Femur (tissue), 1 donor: ENCODE data around the gene RARG.
"Not testable (repeated sequence)": the region's sequence is repeated elsewhere in the genome, so short reads cannot be mapped to it uniquely, and the experiment has no call there.

Experiments used
- DNase-seq: peaks from one replicate; pipeline ENCODE4 v3.0.0-alpha.2; 2017

RARG gene

DNA sequence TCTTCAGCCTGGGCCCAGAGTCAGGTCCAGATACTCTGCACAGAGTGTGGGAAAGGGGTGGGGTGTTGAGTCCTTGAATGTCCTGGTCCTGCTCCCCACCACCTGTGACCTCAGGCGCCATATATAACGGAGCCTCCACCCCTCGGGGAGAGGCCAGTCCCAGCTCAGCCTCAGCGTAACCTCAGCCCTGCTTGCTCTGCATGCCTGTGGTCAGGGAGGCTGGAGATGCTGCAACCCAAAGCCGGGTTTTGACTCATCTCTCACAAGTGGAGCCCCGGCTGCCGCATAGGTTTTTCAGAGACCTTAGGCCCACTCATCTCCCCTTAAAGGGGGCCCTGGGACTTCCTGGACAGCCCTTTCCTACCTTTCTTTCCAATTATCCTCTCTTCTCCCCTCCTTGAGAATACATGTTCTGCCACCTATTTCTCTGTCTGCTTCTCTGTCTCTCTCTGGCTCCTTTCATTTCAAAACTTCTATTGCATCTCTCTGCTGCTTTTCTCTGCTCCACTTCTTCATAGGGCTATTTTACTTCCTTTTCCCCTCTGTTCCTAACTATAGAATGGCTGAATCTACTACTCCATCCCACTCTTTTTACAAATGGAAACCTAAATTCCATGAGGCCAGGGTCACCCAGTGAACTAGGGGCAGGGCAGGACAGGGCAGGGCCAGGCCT lies 26.1 kb downstream of the RARG start:
- DNase-seq: peak; percentile 72

DNA sequence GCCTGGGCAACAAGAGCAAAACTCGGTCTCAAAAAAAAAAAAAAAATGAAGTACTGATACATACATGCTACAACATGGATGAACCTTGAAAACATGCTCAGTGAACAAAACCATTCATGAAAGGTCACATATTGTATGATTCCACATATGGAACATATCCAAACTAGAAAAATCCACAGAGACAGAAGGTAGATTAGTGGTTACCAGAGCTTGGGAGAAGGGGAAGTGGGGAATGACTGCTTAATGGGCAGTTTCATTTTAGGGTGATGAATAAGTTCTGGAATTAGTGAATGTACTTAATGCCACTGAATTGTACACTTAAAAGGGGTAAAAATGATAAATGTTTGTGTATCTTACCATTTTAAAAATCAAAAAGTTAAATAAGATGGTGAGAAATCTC lies 27.7 kb downstream of the RARG start:
- no peak for DNase-seq

DNA sequence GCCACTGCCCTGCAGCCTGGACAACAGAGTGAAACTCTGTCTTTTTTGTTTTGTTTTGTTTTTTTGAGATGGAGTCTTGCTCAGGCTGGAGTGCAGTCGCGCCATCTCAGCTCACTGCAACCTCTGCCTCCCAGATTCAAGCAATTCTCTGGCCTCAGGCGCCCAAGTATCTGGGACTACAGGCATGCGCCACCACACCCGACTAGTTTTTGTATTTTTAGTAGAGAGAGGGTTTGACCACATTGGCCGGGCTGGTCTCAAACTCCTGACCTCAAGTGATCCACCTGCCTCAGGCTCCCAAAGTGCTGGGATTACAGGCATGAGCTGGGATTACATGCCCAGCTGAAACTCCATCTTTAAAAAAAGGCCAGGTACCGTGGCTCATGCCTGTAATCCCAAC lies 29.7 kb downstream of the RARG start:
- DNase-seq: not testable (repeated sequence)

DNA sequence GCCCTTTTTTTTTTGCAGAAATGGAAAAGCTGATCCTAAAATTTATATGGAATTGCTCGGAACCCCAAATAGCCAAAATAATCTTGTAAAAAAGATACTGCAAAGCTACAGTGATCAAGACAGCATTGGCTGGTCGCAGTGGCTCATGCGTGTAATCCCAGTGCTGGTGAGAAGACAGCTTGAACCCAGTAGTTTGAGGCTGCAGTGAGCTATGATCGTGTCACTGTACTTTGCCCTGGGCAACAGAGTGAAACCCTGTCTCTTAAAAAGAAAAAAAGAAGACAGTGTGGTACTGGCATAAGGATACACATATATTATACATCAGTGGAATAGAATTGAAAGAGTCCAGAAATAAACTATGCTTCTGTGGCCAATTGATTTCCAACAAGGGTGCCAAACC lies 30.4 kb downstream of the RARG start:
- no peak for DNase-seq

DNA sequence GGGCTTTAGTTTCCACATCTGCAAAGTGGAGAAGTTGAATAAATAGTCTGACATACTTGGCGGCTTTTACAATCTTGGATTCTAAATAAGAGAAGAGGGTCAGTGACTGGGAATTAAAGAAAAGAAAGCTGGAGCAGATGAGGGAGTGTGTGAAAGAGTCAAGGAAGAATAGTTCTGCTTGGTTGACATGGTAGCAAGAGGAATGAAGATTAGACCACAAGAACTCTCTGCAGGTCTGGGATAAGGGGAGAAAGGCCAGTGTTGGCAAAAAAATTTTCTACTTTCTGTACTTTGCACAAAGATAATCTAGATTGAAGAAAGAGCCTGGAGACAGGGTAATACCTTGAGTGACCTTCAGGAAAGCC lies 30.9 kb downstream of the RARG start:
- DNase-seq: no peak

DNA sequence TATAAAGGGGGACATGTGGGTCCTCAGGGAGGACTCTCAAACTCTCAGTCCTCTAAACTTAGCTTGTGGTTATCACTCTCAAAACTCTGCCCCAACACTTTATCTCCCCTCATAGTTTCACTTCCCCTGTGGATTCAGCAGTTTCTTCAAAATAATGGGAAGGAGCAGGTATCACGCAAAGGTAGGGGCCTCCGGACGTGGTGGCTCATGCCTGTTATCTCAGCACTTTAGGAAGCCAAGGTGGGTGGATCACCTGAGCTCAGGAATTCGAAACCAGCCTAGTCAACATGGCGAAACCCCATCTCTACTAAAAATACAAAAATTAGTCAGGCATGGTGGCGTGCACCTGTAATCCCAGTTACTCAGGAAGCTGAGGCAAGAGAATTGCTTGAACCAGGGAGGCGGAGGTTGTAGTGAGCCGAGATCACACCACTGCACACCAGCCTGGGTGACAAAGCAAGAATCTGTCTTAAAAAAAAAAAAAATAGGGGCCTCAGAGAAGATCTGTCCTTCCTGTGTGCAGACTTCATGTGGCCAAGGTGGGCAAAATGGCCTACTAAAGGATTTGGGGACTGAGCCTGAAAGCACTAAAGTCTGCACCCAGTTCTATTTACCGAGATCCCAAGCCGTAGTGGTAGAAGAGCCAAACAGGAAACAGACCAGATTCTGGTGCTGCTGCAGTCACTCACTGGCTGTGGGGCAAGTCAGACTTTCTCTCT lies 31.4 kb downstream of the RARG start:
- peak; percentile 16 for DNase-seq

DNA sequence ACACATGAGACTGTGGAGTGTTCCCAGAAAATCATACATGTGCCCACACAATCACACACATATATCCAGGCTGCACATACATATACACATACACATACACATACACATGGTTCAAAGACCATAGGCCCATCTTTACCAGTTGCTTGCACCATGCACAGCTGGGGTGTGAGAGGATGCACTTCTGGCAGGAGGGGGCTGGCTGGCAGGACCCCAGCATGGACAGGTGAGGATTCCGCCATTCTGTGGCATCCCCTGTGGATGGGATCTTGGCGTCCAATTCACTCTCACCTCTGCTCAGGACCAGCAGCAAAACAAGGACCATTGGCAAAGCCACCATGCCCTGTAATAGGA lies 31.9 kb downstream of the RARG start:
- peak; percentile 11 for DNase-seq

DNA sequence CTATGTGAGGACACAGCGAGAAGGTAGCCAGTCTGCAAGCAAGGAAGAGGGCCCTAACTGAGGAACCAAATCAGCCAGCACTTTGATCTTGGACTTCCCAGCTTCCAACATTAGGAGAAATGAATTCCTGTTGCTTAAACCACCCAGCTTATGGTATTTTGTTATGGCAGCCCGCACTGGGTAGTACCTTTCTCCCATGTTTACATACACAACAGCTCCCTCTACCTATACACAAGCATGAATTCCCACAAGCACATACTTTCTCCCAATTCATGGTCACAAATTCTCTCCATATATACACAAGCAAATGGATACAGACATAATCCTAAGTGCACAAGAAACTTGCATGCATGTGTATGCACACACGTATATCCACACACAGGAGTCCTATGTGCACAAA lies 32.3 kb downstream of the RARG start:
- no peak for DNase-seq

DNA sequence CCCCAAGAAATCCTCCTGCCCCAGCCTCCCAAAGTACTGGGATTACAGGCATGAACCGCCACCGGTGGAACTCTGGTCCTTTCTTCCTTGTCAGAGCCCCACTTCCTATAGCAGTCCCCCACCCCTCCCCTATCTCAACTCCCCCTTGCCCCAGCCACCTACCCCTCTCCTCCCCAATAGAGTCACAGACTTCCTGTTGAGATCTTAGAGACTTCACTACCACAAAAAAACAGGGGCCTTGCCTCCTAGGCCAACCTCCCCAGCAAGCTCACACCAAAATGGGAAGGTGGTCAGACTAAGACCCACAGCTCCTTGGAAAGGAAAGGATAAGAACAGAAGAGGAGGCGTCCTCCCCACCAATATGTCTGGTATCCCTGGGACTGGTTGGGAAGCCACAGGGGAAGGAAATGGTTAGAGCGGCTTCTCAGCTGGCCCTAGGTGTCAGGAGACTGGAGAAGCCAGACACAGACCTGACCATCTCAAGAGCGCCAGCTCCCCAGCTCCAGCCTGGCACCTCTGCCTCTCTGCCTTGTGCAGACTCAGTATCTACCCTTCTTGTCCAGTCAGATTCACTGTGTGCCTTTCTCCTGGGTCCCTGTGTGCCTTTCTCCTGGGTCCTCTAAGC lies 33.4 kb downstream of the RARG start:
- DNase-seq: peak; percentile 17

DNA sequence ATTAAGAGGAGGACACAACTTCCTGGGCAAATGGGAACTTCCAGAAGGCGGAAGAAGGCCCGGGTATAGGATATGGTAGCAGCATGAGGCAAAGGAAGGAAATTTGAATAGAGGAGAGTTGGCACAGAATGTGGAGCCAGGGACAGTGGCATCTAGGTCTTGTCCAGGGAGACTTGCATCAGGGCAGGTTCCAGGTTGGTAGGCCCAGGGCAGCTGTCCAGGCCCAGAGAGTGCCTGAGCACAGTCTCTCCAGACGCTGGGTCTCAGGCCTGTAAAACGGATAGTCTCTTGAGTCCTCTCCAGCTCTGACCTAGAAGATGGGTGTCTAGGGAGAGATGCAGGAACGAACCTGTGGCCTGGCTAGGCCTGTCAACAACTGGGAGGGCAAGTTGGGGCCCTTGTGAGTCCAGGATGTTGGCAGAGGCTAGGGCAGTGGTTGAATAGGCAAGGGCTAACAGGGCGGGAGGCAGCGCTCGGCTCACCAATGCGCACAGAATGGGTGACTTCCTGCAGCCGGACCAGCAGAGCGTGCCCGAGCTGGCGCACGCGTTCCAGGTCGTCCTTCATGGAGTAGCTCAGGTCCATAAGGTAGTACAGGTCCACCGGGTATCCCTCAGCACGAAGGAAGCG lies 34.9 kb downstream of the RARG start:
- no peak for DNase-seq

DNA sequence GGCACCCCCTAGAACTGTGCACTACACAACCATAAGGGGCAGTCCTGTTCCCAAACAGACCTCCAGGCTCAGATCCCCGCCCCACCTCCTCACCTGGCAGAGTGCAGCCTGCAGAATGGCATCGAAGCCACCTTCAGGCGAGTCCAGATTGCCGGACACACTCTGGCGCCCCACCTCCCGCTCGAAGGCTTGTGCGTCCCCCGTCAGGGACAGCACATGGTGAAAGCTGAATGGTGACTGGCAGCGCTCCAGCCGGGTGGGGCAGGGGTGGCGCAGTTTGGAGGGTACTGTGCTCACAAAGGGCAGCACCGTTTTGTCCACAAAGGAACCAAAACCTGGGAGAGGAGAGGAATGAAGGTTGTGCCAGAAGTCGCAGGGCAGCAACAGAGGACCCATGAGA lies 35.5 kb downstream of the RARG start:
- no peak for DNase-seq

DNA sequence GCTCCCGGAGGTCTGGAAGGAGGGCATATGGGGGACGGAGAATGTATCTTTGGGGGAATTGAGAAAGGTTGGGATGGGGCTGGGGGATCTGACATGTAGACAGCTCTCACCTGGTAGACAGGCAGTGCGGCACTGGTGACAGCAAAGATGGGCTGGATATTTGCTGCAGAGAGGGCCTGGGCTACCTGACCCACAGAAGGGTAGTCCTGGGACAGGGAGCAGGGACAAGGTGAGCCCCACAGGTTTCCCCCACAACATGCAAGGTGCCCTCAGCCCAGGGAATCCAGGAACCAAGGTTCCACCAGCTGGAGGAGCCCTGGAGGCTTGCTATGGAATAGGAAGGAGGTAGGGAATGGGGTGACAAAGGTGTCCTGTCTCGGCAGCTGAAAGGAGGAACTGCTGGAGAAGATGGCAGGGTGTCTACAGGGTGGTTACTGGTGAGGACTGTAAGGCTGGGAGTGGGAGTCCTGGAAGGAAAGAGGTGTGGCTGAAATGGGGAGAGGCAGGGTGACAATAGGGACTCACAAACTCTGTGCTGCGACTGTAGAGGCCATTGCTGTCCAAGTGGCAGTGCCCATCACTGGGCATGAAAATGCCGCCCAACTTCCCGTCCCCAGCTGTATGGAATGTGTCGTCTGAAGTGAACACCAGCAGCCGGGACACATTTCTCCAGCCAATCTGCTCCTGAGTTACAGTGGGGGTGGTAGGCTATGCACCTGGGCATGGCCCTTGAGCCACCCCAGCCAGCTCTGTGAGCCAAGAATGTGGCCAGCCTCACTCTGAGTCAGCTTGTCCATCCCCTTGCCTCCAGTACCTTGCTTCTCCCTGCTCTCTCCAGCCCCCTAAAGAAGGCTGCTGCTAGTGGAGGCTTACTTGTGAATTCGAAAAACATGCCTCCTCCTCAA lies 36.2 kb downstream of the RARG start:
- no peak for DNase-seq

DNA sequence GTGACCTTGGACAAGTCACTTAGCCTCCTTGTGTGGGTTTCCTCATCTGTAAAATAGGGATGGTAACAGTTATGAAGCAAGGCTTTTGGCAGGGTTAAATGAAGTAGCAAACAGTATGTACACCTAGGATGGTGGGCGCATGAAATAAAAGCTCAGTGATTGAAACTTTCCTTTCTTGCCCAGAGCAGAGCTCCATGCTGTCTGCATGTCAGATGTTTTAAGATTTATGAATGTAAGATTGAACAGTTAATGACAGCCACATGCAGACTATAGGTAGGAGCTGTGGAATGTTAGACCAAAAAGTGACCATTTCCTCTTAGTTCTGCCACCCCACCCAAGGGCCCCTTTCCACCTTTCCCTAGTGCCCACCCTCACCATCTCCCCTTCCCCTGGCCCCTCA lies 37.0 kb downstream of the RARG start:
- no peak for DNase-seq

DNA sequence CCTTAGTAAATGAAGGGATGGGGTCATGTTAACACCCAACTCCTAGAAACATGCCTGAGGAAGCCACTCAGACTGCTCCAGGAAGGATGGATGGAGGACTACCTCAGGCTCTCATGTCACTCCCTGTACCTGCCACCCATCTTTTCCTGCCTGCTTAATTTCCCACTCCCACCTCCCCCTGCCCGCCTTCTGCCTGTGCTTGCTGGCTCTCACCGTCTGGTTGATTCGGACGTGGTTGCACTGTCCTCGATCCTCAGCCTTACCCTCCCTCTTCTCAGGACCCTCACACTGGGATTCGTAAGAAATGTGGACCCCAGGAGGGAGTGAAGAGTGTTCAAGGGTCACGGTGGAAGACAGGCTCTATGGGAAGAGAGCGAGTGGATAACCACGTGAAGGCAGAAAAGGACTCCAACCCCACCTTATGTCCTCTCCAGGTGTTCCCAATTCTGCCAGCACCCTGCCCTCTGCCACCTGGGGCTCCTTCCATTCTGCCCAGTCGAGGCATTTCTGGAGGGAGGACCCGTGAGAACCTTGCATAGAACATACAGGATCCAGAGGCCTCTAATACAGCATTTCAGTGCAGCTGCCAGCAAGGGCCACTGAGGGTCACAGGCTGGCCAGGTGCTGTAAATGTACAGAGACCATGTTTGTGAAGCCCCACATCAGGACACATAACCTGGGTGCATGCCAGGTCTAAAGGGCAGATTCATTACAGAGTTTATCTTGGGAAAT lies 37.9 kb downstream of the RARG start:
- no peak for DNase-seq

DNA sequence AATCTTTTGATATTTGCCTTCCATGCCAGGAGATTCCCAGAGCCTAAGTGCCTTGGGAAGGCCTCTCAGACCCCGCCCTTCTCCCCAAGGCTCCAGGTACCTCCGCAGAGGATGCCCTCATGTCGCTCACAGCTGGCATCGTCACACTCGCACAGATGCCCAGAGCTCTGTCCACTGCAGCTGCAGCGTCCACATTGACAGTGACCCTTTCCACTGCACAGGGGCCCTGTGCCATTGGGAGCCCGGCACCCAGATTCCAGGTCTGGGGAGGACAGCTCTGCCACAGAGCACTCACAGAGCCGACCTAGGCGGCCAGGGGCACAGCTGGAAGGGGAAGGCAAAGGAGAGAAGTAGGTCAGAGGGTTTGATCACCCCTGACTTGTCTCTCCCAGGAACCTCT lies 39.0 kb downstream of the RARG start:
- DNase-seq: no peak

DNA sequence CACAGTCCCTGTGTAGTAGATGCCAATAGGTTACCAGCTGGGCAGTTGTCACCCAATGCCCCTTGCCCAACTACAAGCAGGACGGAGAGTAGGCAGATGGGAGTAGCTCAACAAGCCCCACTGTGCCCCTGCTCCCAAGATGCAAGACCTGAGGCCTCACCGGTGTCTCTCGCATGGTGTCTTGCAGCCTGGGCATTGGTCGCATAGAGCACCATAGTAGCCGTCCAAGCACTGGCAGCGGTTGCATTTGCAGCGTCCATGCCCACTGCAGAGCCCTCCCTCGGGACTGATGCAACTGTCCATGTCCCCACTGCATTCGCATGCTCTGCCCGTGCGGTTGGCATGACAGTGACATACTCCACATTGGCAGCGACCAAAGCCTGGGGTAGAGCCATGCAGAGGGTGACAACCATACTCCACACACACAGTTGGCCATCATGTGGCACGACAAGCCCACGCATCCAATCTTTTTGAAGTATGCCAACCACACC lies 39.4 kb downstream of the RARG start:
- DNase-seq: no peak

DNA sequence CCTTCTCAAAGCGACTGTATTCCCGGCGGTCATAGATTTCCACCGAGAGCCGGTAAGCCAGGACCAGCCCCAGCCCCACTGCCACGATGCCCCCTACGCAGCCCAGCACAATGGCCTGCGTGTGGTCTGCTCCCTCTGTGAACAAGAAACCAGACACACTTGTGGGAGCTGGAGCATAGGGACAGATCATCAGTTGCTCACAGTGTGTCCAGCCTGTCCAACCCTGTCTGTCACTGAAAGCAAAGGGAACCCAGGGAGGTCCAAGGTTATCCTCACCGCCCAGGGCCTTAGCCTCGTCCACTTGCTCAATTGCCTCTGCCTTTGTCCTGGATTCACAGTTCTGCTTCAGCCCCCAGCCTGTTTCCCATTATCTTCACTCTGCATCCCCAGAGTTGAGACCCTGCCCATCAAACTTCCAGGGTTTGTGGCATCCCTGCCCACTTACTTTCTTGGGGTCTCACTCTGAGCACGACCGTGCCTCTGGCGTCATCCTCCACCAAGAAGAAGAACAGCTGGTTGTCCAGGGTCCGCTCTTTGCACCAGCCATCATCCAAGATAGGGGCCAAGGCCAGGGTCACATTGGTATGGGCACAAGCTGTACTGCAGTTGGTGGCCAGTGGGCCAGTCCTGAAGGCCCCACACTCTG lies 40.0 kb downstream of the RARG start:
- no peak for DNase-seq

DNA sequence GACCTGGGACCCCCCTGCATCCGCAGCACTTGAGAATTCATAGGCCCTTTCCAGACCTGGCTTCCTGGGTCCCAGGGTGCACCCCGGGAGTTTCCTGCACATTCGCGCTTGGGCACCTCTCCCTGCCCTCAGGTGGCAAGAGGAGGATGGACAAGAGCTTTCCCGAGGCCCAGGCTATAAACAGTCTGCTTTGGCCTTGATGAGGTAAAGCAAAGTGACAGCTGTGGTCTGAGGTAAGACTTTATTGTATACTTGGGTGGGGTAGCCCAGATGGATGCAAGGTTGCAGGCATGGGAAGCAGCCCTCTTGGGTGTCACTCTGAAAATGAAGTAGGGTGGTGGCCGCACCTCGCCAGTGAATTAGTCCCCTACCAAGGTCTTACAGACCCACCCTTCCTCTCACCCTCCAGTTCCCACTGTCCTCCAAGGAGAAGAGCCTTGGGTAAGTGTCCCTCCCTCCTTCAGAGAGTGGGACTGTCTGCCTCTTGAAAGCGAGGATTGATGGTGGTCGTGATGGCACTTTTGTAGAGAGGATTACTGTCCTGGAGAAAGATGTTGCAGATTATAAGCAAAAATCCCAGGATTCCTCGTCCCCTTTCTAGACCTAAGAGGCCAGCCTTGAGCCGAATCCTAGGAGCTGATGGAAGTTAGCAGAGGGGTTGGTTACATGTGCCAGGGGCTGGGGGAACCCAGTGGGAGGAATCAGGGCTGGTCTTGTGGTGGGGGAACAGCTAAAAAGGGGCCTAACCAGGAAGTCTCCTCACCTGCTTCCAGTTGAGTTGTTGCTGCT lies 40.7 kb downstream of the RARG start:
- no peak for DNase-seq

DNA sequence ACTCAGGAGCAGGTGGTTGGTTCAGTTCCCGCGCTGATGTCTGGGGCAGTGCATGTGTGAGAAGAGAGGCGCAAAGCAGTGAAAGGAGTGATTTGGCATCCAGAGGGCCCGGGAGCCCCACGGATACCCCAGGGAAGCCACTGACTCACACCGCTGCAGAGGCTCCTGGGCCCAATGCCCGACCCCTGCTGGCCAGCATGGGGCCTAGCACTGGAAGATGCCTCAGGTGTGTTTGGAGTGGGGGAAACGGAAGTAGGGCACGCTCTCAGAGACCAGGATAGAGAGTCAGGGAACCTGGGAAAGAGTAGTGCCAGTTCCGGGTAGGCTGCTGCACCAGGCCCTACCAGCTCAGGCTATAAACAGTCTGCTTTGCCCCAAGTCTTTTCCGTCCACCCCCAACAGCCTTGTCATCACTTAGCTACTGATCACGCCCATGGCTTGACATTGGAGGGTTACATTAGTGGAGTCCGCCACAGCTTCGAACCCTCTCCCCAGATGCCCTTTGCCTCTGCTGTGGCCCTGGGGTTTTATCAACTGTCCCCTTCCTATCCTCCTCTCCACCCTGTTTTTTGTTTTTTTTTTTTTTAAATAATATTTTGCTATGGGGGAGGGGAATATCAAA lies 41.8 kb downstream of the RARG start:
- no peak for DNase-seq
